GM23338 (cell line): ENCODE data around the gene FABP6. TPM values are rescaled to one million over a fixed set of nuclear protein-coding genes. Genes with fewer than 3 reads are reported as not detected.
A peak's percentile ranks its signal among the peaks of the same experiment; 100 is the strongest.

Source experiments
- ATAC-seq: fragments of 200-7000 bp; cut with Tn5 transposase; 3 replicates; pipeline ENCODE4 v1.9.1; 2020
- DNase-seq: peaks from one replicate; pipeline ENCODE4 v3.0.0-alpha.2; 2015; ENCODE audit warnings: low spot score
- H2AFZ ChIP-seq: fragments of 200-600 bp; sonication (generic); 2 replicates; pipeline ENCODE4 v1.8.0; 2016; ENCODE audit warnings: antibody characterized with exemption, mild to moderate bottlenecking, moderate library complexity
- H3F3A ChIP-seq: fragments of 200-600 bp; sonication (generic); replicated peaks from 2 replicates; pipeline ENCODE4 v1.8.0; 2017; ENCODE audit warnings: antibody characterized with exemption, mixed run types, low read depth
- H3K27ac ChIP-seq: fragments of 200-600 bp; sonication (generic); 2 replicates; pipeline ENCODE4 v1.6.1; 2016; ENCODE audit warnings: low read depth
- H3K27me3 ChIP-seq: fragments of 200-600 bp; sonication (generic); 2 replicates; pipeline ENCODE4 v1.8.0; 2016; ENCODE audit warnings: mild to moderate bottlenecking, mixed run types, moderate library complexity; ENCODE audit not compliant: insufficient read depth
- H3K36me3 ChIP-seq: fragments of 200-600 bp; sonication (generic); 2 replicates; pipeline ENCODE4 v1.8.0; 2016; ENCODE audit warnings: mild to moderate bottlenecking; ENCODE audit not compliant: insufficient read depth
- H3K4me1 ChIP-seq: fragments of 200-600 bp; sonication (generic); 2 replicates; pipeline ENCODE4 v1.8.0; 2016; ENCODE audit warnings: mild to moderate bottlenecking, moderate library complexity; ENCODE audit not compliant: insufficient read depth
- H3K4me2 ChIP-seq: fragments of 200-600 bp; sonication (generic); 2 replicates; pipeline ENCODE4 v1.7.1; 2017; ENCODE audit warnings: mixed run types
- H3K4me3 ChIP-seq: fragments of 200-600 bp; sonication (generic); 2 replicates; pipeline ENCODE4 v1.6.1; 2016; ENCODE audit warnings: mixed run types
- H3K79me2 ChIP-seq: fragments of 200-600 bp; sonication (generic); replicated peaks from 2 replicates; pipeline ENCODE4 v1.8.0; 2017; ENCODE audit warnings: mild to moderate bottlenecking; ENCODE audit not compliant: insufficient read depth
- H3K9me2 ChIP-seq: fragments of 200-600 bp; sonication (generic); 2 replicates; pipeline ENCODE4 v1.8.0; 2017; ENCODE audit not compliant: insufficient read depth
- H4K20me1 ChIP-seq: fragments of 200-600 bp; sonication (generic); replicated peaks from 2 replicates; pipeline ENCODE4 v1.8.0; 2017; ENCODE audit warnings: mild to moderate bottlenecking; ENCODE audit not compliant: insufficient read depth
- H3K27ac Mint-ChIP-seq: 2 replicates; pipeline ENCODE4 v1.8.0; 2020; ENCODE audit warnings: inconsistent platforms, mild to moderate bottlenecking, moderate library complexity, mixed read lengths
- H3K27me3 Mint-ChIP-seq: 3 replicates; pipeline ENCODE4 v1.8.0; 2022; ENCODE audit warnings: low read depth, mild to moderate bottlenecking, moderate library complexity, mixed read lengths, inconsistent platforms; ENCODE audit not compliant: insufficient read depth, poor library complexity
- H3K36me3 Mint-ChIP-seq: 3 replicates; pipeline ENCODE4 v1.8.0; 2021; ENCODE audit warnings: low read depth, mild to moderate bottlenecking, inconsistent platforms, moderate library complexity, mixed read lengths
- H3K4me1 Mint-ChIP-seq: 3 replicates; pipeline ENCODE4 v1.8.0; 2020; ENCODE audit warnings: mild to moderate bottlenecking, inconsistent platforms, mixed read lengths
- H3K4me3 Mint-ChIP-seq: 3 replicates; pipeline ENCODE4 v1.8.0; 2021; ENCODE audit warnings: moderate library complexity, mild to moderate bottlenecking, inconsistent platforms, mixed read lengths
- H3K9me3 Mint-ChIP-seq: 3 replicates; pipeline ENCODE4 v1.8.0; 2020; ENCODE audit warnings: moderate library complexity, mild to moderate bottlenecking, inconsistent platforms, mixed read lengths
- CREB1 ChIP-seq: fragments of 250-450 bp; sonication (Bioruptor Pico); IDR thresholded peaks from 2 replicates; pipeline ENCODE4 v1.5.0; 2020; ENCODE audit warnings: low read depth, mild to moderate bottlenecking, moderate library complexity
- ETS1 ChIP-seq: IDR thresholded peaks from 2 replicates; pipeline ENCODE4 v1.6.1; 2016; ENCODE audit warnings: antibody characterized with exemption
- STAT1 ChIP-seq: IDR thresholded peaks from one replicate; pipeline ENCODE4 v1.6.1; 2016; ENCODE audit warnings: antibody characterized with exemption; ENCODE audit not compliant: unreplicated experiment
- ZNF331 ChIP-seq: fragments of 250-450 bp; sonication (Bioruptor Pico); IDR thresholded peaks from 2 replicates; pipeline ENCODE4 v1.5.0; 2020; ENCODE audit warnings: low read depth, mild to moderate bottlenecking, moderate library complexity
- ZNF462 ChIP-seq: fragments of 250-450 bp; sonication (Bioruptor Pico); IDR thresholded peaks from 2 replicates; pipeline ENCODE4 v1.5.0; 2020; ENCODE audit warnings: mild to moderate bottlenecking, moderate library complexity
- polyA plus RNA-seq: library from polyadenylated mRNA; unstranded; fragments of >200 nt; fragmentation: Nextera tagmentation; extraction: Ambion mirVana; gene quantifications from 2 replicates; pipeline ENCODE4 v1.2.1, GENCODE V29; 2016
- total RNA-seq: library from RNA; depleted of rRNA; stranded (reverse); fragments of >200 nt; shearing (Covaris generic); gene quantifications from 2 replicates; pipeline ENCODE4 v1.2.3, GENCODE V29; 2014

The FABP6 gene
- total and polyA plus RNA-seq, 2 experiments from 2014 or later, result 2.2 to 7.5 TPM

- peaks cover 4% of the 10 kb centered on the region for H3K27me3 Mint-ChIP-seq
- H3K36me3 Mint-ChIP-seq, result no peaks in the 10 kb centered on the region
- H3K9me3 Mint-ChIP-seq, result no peaks in the 10 kb centered on the region
- Histone ChIP-seq H3K27ac (no peak overlapping the region), H3K4me1 (no peaks in the 10 kb centered on the region), H4K20me1 (no peaks in the 10 kb centered on the region), H2AFZ (no peak overlapping the region), H3F3A (no peaks in the 10 kb centered on the region), H3K79me2 (no peaks in the 10 kb centered on the region), H3K36me3 (no peaks in the 10 kb centered on the region), H3K27me3 (no peaks in the 10 kb centered on the region), H3K4me2 (no peak overlapping the region), H3K9me2 (no peaks in the 10 kb centered on the region), H3K4me3 (no peak overlapping the region)
- no peak overlapping the region for H3K4me3 Mint-ChIP-seq
- DNase-seq (no peak), ATAC-seq (no peak)
- no peak overlapping the region for H3K27ac Mint-ChIP-seq
- TF ChIP-seq ZNF331 (CRISPR knock-in tag), result no peak
- H3K4me1 Mint-ChIP-seq, result no peaks in the 10 kb centered on the region
These were observed 18.0 kb upstream of the FABP6 start for GRCh38 chr5:160211352-160211751.

- peak overlapping the region; percentile 48; the same call in 1 of the 2 replicates for H2AFZ ChIP-seq
- H3K36me3 ChIP-seq, result no peaks in the 10 kb centered on the region
- no peak overlapping the region for H3K4me2 ChIP-seq
- no peaks in the 10 kb centered on the region for H3K9me2 ChIP-seq
- TF ChIP-seq CREB1 (no peak), ZNF331 (CRISPR knock-in tag) (no peak), ZNF462 (no peak), STAT1 (no peak), ETS1 (no peak)
- H3K9me3 Mint-ChIP-seq, result no peaks in the 10 kb centered on the region
- peak; percentile 41; the same call in 2 of the 3 replicates for ATAC-seq
- no peaks in the 10 kb centered on the region for H3K27me3 ChIP-seq
- no peaks in the 10 kb centered on the region for H3K4me1 ChIP-seq
- no peak overlapping the region for H3K4me3 ChIP-seq
- no peak overlapping the region for H3K27ac ChIP-seq
- H3K4me3 Mint-ChIP-seq, result no peak overlapping the region
- H3K27ac Mint-ChIP-seq, result no peak overlapping the region
- no peaks in the 10 kb centered on the region for H3K36me3 Mint-ChIP-seq
- peaks cover 4% of the 10 kb centered on the region for H3K27me3 Mint-ChIP-seq
- DNase-seq, result no peak
- H4K20me1 ChIP-seq, result no peaks in the 10 kb centered on the region
- H3K79me2 ChIP-seq, result no peaks in the 10 kb centered on the region
- no peaks in the 10 kb centered on the region for H3K4me1 Mint-ChIP-seq
- H3F3A ChIP-seq, result no peaks in the 10 kb centered on the region
These were observed 15.8 kb upstream of the FABP6 start for GRCh38 chr5:160213537-160213936.
